ENCODE measurements around the gene NCR1. TPM values are rescaled to one million over a fixed set of nuclear protein-coding genes. Genes with fewer than 3 reads are reported as not detected.
"Not testable (repeated sequence)": the region's sequence is repeated elsewhere in the genome, so short reads cannot be mapped to it uniquely, and the experiment has no call there.

The NCR1 gene
- total and polyA plus RNA-seq, 2 donors (not counting 1 experiment from before 2014, with no cell fraction given), result 2.4 TPM; not detected in 1

GRCh38 chr19:54903303-54903702, 2.6 kb upstream of the NCR1 start:
- Histone ChIP-seq H3K4me2 (replicated peaks; ENCODE audit: low read depth, low read length, poor library complexity, severe bottlenecking) (no peak overlapping the region), H3K79me2 (ENCODE audit: control insufficient read depth, insufficient read depth, low read length) (no peaks in the 10 kb centered on the region), H3K9me3 (ENCODE audit: control extremely low read depth in 1 of 3, control insufficient read depth in 2 of 3, insufficient read depth in 1 of 3, low read length in 2 of 3) (no peaks in the 10 kb centered on the region), H3K27me3 (replicated peaks in 1 of 4; ENCODE audit: control extremely low read depth in 1 of 4, control insufficient read depth in 3 of 4, insufficient read depth in 4 of 4, low read length in 3 of 4) (peaks cover 0 to 2% (median 0%) of the 10 kb centered on the region in 4 experiments), H3K9ac (ENCODE audit: low read length) (no peak overlapping the region), H3K36me3 (replicated peaks in 1 of 2; ENCODE audit: control extremely low read depth in 1 of 2, control insufficient read depth in 1 of 2, extremely low read depth in 1 of 2, insufficient read depth in 2 of 2, low read length in 1 of 2) (no peaks in the 10 kb centered on the region), H4K20me1 (ENCODE audit: control insufficient read depth, insufficient read depth, low read length, poor library complexity, severe bottlenecking) (no peaks in the 10 kb centered on the region), H2AFZ (ENCODE audit: insufficient read depth, low read depth, low read length, poor library complexity, severe bottlenecking) (no peak overlapping the region), H3K27ac (ENCODE audit: low read length in 2 of 2) (no peak overlapping the region), H3K4me3 (ENCODE audit: control extremely low read depth in 1 of 5, extremely low read depth in 1 of 5, insufficient read depth in 1 of 5, low read depth in 2 of 5, low read length in 4 of 5) (no peak overlapping the region), H3K4me1 (ENCODE audit: control insufficient read depth in 2 of 2, insufficient read depth in 2 of 2, low read length in 2 of 2) (no peaks in the 10 kb centered on the region)
- no peak for ATAC-seq (ENCODE audit: low read depth)
- Mint-ChIP-seq H3K4me3 (no peak overlapping the region), H3K4me1 (no peaks in the 10 kb centered on the region), H3K27ac (no peak overlapping the region), H3K9me3 (ENCODE audit: insufficient read depth) (no peaks in the 10 kb centered on the region), H3K27me3 (peaks cover 28% of the 10 kb centered on the region)
- ChIA-PET POLR2A (no interaction called here), CTCF (no interaction called here)
- no peak for DNase-seq
- TF ChIP-seq CTCF (IDR thresholded peaks at IDR 0.05) (no peak), EZH2 (IDR thresholded peaks at IDR 0.05; ENCODE audit: borderline replicate concordance, insufficient read depth, low read depth, low read length, poor library complexity, severe bottlenecking) (no peak)
- no CpG with 5 or more reads among the region's 6 CpGs for WGBS (ENCODE audit: insufficient coverage)
- intact Hi-C loops (cut with micrococcal nuclease), result no loop called here

DNA sequence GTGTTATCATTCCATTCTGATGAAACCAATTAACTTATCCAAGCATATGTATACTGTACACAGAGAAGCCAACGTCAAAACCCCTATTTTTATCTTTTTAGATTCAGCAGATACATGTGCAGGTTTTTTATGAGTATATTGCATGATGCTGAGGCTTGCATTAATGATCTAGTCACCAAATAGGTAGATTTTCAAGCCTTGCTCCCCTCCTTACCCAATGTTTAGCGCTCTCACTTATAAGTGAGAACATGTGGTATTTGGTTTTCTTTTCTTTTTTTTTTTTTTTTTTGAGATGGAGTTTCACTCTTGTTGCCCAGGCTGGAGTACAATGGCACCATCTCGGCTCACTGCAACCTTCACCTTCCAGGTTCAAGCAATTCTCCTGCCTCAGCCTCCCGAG, 1.7 kb upstream of the NCR1 start:
- POLR2A ChIA-PET; H3K27ac ChIP-seq (ENCODE audit: low read length in 2 of 2); H3K4me2 ChIP-seq (replicated peaks; ENCODE audit: low read depth, low read length, poor library complexity, severe bottlenecking); DNase-seq; H2AFZ ChIP-seq (ENCODE audit: insufficient read depth, low read depth, low read length, poor library complexity, severe bottlenecking); H3K36me3 ChIP-seq (replicated peaks in 1 of 2; ENCODE audit: control extremely low read depth in 1 of 2, control insufficient read depth in 1 of 2, extremely low read depth in 1 of 2, insufficient read depth in 2 of 2, low read length in 1 of 2); intact Hi-C loops (cut with micrococcal nuclease); H3K79me2 ChIP-seq (ENCODE audit: control insufficient read depth, insufficient read depth, low read length); CTCF ChIA-PET; H3K4me1 ChIP-seq (ENCODE audit: control insufficient read depth in 2 of 2, insufficient read depth in 2 of 2, low read length in 2 of 2); H4K20me1 ChIP-seq (ENCODE audit: control insufficient read depth, insufficient read depth, low read length, poor library complexity, severe bottlenecking); H3K27me3 ChIP-seq (replicated peaks in 1 of 4; ENCODE audit: control extremely low read depth in 1 of 4, control insufficient read depth in 3 of 4, insufficient read depth in 4 of 4, low read length in 3 of 4); ATAC-seq (ENCODE audit: low read depth); H3K4me3 ChIP-seq (ENCODE audit: control extremely low read depth in 1 of 5, extremely low read depth in 1 of 5, insufficient read depth in 1 of 5, low read depth in 2 of 5, low read length in 4 of 5); H3K27ac Mint-ChIP-seq; H3K4me3 Mint-ChIP-seq; H3K9me3 ChIP-seq (ENCODE audit: control extremely low read depth in 1 of 3, control insufficient read depth in 2 of 3, insufficient read depth in 1 of 3, low read length in 2 of 3); H3K9ac ChIP-seq (ENCODE audit: low read length); H3K4me1 Mint-ChIP-seq; H3K9me3 Mint-ChIP-seq (ENCODE audit: insufficient read depth): not testable (repeated sequence)
- H3K27me3 Mint-ChIP-seq, result peaks cover 19% of the 10 kb centered on the region
- no CpG with 5 or more reads among the region's 4 CpGs for WGBS (ENCODE audit: insufficient coverage)

Data from B cell (primary cell).